ENCODE data around the gene ZNF185. TPM values are rescaled to one million over a fixed set of nuclear protein-coding genes. Genes with fewer than 3 reads are reported as not detected.

Gene ZNF185
- total and polyA plus RNA-seq, 2 of the 8 experiments (the other 6 are each of a cell fraction or from before 2014, with no cell fraction given) = 15.6 to 20.1 TPM

DNA sequence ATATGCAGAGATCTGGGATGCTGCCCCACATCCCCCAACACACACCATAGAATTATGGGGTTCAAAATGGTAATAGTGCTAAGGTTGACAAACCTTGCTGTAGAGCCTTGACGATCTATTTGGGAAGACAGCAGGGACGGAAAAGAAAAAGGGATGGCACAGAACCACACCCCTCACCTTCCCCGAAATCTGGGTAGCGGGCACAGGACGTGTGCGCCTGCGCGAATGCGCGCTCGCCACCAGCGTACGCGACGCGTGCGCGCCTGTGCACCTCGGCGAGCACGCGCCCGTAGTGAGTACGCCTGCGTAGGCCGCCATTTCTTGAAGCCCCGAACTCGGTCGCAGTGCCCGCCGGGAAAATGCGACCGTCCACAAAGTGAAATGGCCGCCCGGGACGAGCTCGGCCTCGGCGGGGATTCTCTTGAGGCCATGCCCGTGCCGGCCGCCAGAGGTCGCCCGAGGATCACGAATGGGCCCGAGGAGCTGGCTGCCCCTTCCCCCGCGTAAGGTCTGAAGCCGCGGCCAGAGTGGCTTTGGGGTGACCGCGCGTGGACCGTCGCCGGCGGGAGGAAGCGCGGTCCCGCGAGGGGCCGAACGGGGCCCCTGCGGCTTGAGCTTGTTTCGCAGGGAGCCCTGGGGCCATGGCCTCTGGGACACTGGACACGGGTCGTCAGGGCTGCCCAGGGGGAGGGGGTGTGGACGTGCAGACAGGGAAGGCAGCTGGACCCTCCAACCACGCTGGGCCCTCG, 43.6 kb downstream of the ZNF185 start:
- H4K20me1 ChIP-seq (replicated peaks in 1 of 2; ENCODE audit: control insufficient read depth in 1 of 2, insufficient read depth in 2 of 2, low read length in 2 of 2) = no peaks in the 10 kb centered on the region
- no peak overlapping the region for H3K4ac ChIP-seq (replicated peaks; ENCODE audit: insufficient read length, low read depth, low read length)
- POLR2A ChIA-PET (ENCODE audit: partially characterized antibody) = interaction anchor here (0.9 to 1.0 kb wide), 2 partner anchors 12 to 14 kb away, joined by 3 read pairs; no protein-coding TSS in a partner anchor
- no peak overlapping the region; the same call in 1 of the 2 replicates for H3K27ac ChIP-seq (ENCODE audit: low read depth, low read length)
- 1% methylated on average over 23 of the region's 70 CpGs; no CpG with 5 or more reads in 1 of the 2 experiments for WGBS, 2 experiments (ENCODE audit: extremely low coverage in 1 of 2, insufficient coverage in 1 of 2, insufficient read length in 1 of 2, insufficient replicate concordance in 2 of 2, low coverage in 1 of 2, low lambda C conversion rate in 2 of 2, missing lambda C conversion rate in 1 of 2)
- no peak overlapping the region; the same call in 1 of the 2 replicates for H2BK5ac ChIP-seq (ENCODE audit: low read depth, low read length)
- peak overlapping the region; percentile 35 to 88 for H3K4me2 ChIP-seq (ENCODE audit: insufficient read depth in 1 of 2, low read depth in 2 of 2, low read length in 2 of 2)
- no peaks in the 10 kb centered on the region for H3K9me3 ChIP-seq (ENCODE audit: insufficient read depth in 2 of 2, low read depth in 1 of 2, low read length in 1 of 2)
- H3K4me3 ChIP-seq (ENCODE audit: extremely low read depth in 1 of 4, insufficient read depth in 2 of 4, low read depth in 3 of 4, low read length in 4 of 4) = peak overlapping the region; percentile 36 to 68 (median 52)
- no peak overlapping the region for H3K23ac ChIP-seq (ENCODE audit: insufficient read length)
- no peaks in the 10 kb centered on the region for H3K79me1 ChIP-seq (ENCODE audit: low read depth, low read length)
- no peak overlapping the region for H2AK5ac ChIP-seq (ENCODE audit: low read depth, low read length)
- 0 out of 2 replicates have a peak overlapping the region, but pooled peaks have one; percentile 79 for H4K8ac ChIP-seq (ENCODE audit: extremely low read depth, insufficient read depth, low read length)
- H2BK12ac ChIP-seq (ENCODE audit: low read depth, low read length) = no peak overlapping the region
- H3K9ac ChIP-seq (replicated peaks in 1 of 4; ENCODE audit: extremely low read depth in 1 of 4, low read depth in 3 of 4, low read length in 3 of 4) = peak overlapping the region in 2 of 4 experiments; percentile 29 to 51; a peak in 4 of 7 replicates
- H4K5ac ChIP-seq (ENCODE audit: insufficient read length, low read depth, low read length) = peak overlapping the region; percentile 29
- H3K23me2 ChIP-seq (ENCODE audit: low read depth, low read length) = no peaks in the 10 kb centered on the region
- H2BK20ac ChIP-seq (ENCODE audit: low read length) = no peak overlapping the region
- peak; percentile 75 for FAIRE-seq
- H4K91ac ChIP-seq (replicated peaks; ENCODE audit: insufficient read length, low read length) = no peak overlapping the region
- no peaks in the 10 kb centered on the region for H3K79me2 ChIP-seq (ENCODE audit: control insufficient read depth in 1 of 2, insufficient read depth in 2 of 2, low read length in 2 of 2)
- peak overlapping the region; percentile 44; the same call in 1 of the 2 replicates for H2AFZ ChIP-seq (ENCODE audit: low read length)
- no peaks in the 10 kb centered on the region for H3K36me3 ChIP-seq (ENCODE audit: control insufficient read depth in 2 of 4, insufficient read depth in 4 of 4, low read length in 3 of 4)
- H2BK15ac ChIP-seq (ENCODE audit: low read length) = no peak overlapping the region
- H3K27me3 ChIP-seq (replicated peaks in 1 of 4; ENCODE audit: control insufficient read depth in 3 of 4, extremely low read depth in 1 of 4, insufficient read depth in 3 of 4, low read length in 3 of 4) = no peaks in the 10 kb centered on the region
- peaks cover 0 to 4% (median 0%) of the 10 kb centered on the region in 4 experiments; a peak in 2 of 7 replicates for H3K4me1 ChIP-seq (replicated peaks in 1 of 4; ENCODE audit: control insufficient read depth in 3 of 4, insufficient read depth in 4 of 4, low read length in 3 of 4)
- DNase-seq (ENCODE audit: low read depth in 1 of 2, low spot score in 2 of 2) = peak; percentile 75 to 93
- CTCF ChIA-PET (ENCODE audit: partially characterized antibody) = interaction anchor here (0.8 to 3.6 kb wide), 16 partner anchors 8 to 703 kb away, joined by 3 to 10 read pairs (median 4); partner anchors contain the start of gene TREX2
- H3K18ac ChIP-seq (ENCODE audit: extremely low read depth, low read length) = no peak overlapping the region; the same call in 1 of the 2 replicates
- H3K56ac ChIP-seq (replicated peaks; ENCODE audit: insufficient read length, low read depth, low read length) = no peak overlapping the region
- no peak overlapping the region for H2BK120ac ChIP-seq (replicated peaks; ENCODE audit: low read depth, low read length)
- no peak overlapping the region for H3K14ac ChIP-seq (ENCODE audit: insufficient read length)
- TF ChIP-seq NRF1 (IDR thresholded peaks at IDR 0.05; ENCODE audit: low read depth, low read length) (peak; percentile 46), CREB1 (IDR thresholded peaks at IDR 0.05) (peak; percentile 40), TCF12 (IDR thresholded peaks at IDR 0.05; ENCODE audit: low read depth, low read length) (no peak), SIN3A (conservative IDR thresholded peaks at IDR 0.05 in 1 of 2, IDR thresholded peaks at IDR 0.05 in 1 of 2; ENCODE audit: low read depth in 1 of 2, low read length in 2 of 2) (0 out of 4 replicates have a peak, but pooled peaks of 1 of the 2 experiments have one; percentile 22), KDM5A (IDR thresholded peaks at IDR 0.05; ENCODE audit: low read length) (no peak; the same call in 1 of the 2 replicates), RAD21 (IDR thresholded peaks at IDR 0.05 in 1 of 2, conservative IDR thresholded peaks at IDR 0.05 in 1 of 2; ENCODE audit: low read depth in 2 of 2, low read length in 2 of 2) (peak; percentile 74 to 77)
- TF ChIP-seq, protein P1, sequence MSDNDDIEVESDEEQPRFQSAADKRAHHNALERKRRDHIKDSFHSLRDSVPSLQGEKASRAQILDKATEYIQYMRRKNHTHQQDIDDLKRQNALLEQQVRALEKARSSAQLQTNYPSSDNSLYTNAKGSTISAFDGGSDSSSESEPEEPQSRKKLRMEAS (IDR thresholded peaks at IDR 0.05) = peak; percentile 9; the same call in 1 of the 2 replicates
- TF ChIP-seq, protein P2, sequence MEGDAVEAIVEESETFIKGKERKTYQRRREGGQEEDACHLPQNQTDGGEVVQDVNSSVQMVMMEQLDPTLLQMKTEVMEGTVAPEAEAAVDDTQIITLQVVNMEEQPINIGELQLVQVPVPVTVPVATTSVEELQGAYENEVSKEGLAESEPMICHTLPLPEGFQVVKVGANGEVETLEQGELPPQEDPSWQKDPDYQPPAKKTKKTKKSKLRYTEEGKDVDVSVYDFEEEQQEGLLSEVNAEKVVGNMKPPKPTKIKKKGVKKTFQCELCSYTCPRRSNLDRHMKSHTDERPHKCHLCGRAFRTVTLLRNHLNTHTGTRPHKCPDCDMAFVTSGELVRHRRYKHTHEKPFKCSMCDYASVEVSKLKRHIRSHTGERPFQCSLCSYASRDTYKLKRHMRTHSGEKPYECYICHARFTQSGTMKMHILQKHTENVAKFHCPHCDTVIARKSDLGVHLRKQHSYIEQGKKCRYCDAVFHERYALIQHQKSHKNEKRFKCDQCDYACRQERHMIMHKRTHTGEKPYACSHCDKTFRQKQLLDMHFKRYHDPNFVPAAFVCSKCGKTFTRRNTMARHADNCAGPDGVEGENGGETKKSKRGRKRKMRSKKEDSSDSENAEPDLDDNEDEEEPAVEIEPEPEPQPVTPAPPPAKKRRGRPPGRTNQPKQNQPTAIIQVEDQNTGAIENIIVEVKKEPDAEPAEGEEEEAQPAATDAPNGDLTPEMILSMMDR (IDR thresholded peaks at IDR 0.05; ENCODE audit: control extremely low read depth in 1 of 3, insufficient read depth in 1 of 3, low read depth in 1 of 3, low read length in 3 of 3) = peak; percentile 57 to 73 (median 62)

Measured in H1 (cell line).